KG1 (cell line): ENCODE measurements around the gene SMYD3.
"Not testable (repeated sequence)": the region's sequence is repeated elsewhere in the genome, so short reads cannot be mapped to it uniquely, and the experiment has no call there.

Source experiments
- DNase-seq: peaks from one replicate; lab custom pipeline; 2025; lab: John Stamatoyannopoulos, UW

Gene SMYD3

DNA sequence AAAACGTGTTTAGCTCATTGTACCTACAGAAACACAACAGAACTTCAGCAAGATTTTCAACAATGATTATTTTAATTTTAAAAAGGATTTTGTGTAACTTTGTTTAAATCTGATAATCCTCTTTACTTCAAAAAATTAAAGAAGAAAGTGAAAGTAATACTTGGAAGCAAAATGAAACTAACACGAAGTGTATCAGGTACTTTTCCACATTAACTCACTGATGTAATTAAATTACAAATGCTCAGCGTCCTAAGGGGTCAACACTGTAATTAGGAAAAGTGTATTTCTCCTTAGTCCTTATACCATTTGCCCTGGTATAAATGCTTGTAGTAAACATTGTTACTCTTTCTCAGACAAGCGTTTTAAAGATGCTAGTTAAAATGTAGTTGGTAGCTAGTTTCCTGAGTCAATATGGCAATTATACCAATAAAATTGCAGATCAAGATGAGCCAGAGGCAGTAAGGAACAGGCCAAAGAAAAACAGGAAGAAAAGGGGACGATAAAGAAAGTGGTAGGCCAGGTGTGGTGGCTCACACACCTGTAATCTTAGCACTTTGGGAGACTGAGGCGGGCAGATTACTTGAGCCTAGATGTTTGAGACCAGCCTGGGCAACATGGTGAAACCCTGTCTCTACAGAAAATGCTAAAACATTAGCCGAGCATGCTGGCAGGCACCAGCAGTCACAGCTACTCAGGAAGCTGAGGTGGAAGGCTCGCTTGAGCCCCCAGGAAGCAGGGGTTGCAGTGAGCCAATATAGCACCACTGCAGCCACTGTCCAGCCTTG is 553.0 kb downstream of the SMYD3 start:
- no peak for DNase-seq

DNA sequence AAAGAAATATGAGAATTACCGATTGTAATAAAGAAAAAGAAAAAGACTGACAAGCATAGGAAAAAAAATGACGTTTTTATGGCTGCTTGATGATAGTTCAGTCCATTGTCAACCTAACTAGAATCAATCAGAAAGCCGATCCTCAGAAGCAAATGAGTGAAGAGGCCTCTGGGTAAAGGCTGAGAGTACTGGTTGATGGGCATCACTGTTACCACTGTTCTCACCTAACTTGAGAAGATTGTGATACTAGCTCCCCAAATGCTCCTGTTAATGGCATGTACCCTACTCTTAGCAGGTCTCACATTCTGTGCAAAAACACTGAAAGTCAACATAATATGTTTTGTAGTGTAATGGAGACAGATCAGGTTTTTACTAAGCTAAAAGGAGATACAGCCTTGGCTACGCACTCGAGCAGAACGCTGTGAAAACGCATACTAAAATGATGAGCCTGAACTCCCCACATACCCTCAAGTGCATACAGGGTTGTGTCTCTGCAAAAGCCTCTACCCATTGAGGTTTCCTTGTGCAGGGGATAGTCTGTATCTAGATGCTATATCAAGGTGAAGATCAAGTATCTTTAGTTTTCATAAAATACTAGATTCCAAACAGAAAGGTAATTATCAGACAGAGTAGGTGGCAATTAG is 554.6 kb downstream of the SMYD3 start:
- DNase-seq: no peak

- no peak for DNase-seq
Observed at GRCh38 chr1:245948786-245949185, 558.3 kb downstream of the SMYD3 start.

DNA sequence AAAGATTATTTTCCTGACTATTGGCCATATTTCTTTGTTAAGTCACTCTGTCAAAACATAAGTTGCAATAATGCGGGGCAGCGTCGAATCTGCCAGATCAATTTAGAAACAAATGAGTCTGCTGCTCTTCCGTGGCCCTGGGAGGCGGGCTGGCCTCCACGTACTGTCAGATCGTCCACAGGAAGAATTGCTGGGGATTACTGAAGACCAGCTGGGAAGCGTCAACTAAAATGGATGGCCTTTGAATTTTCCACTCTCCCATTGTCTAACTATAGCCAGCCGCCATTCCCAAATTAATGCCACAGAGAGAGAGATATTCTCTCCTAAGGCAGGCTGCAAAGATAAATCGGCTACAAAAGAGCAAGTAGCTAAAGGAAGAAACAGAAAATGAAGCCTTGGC is 560.2 kb downstream of the SMYD3 start:
- no peak for DNase-seq

GRCh38 chr1:245945136-245945535 is 561.9 kb downstream of the SMYD3 start:
- not testable (repeated sequence) for DNase-seq

GRCh38 chr1:245942856-245943255 is 564.2 kb downstream of the SMYD3 start:
- DNase-seq: no peak

- DNase-seq: not testable (repeated sequence)
Observed at GRCh38 chr1:245941771-245942170, 565.3 kb downstream of the SMYD3 start.

- no peak for DNase-seq
Observed at GRCh38 chr1:245939756-245940345, 567.2 kb downstream of the SMYD3 start.

DNA sequence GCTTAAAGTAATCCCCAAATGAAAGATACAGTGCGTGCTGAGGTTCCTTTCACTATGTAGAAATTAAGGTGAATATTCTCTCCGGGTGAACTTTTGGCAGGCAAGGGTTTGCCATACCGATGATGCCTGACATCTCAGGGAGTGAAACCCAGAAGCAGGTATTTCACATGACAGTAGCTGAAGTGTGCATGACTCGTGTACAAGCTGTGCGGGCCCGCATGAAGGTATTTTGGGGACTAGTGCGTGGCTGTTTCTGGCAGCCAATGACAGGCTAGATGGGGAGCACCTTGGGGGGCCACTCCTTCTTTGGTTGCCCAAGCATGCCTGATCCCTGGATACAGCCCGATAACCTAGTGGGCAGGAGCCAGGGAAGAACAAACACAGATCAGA is 569.0 kb downstream of the SMYD3 start:
- DNase-seq: no peak

DNA sequence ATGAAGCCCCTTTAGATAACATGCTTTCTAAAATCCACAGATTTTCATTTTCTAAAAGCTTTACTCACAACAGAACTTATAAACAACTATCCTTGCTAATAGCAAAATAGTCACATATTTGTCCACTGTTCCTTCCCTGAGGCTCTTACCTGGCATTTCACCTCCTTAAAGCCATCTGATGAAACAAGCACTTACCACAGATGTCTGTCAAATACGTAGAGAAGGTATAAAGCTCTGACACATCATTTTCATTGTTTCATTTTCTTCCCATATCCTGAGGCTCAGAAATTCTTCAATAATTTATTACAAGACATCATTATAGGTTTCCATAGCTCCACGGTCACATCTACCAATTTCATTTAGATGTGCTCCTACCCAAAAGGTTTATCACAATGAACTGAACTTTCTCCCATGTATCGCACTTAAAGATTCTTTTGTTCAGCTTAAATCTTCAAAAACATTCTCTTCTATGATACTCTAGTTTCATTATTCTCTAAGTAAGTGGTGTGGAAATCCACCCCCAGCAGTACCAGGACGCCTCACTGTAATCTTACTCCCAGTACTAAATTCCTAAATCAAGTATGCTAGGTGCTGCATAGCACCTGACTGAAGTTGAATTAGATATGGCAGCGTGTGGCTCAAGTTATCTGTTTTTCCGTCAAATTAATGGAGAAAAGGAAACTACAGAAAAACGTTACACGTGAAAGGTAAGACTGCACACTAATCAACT is 569.6 kb downstream of the SMYD3 start:
- DNase-seq: no peak

DNA sequence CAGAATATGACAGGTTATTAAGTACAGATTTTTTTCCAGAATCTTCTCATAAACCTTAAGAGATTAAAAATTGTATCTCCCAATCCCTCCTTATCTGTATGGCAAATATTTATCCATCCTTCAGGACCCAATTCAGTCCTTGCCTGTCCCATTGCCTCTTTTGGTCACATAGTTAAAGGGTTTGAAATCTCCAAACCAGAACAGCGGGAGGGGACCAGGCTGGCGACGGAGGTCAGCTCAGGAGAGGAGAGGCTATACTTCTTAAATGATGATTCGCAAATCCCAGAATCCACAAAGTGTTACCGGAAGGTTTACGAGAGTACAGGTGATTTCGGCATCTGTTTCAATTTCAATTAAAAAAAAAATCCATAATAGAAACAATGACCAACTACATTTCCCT is 572.7 kb downstream of the SMYD3 start:
- no peak for DNase-seq

GRCh38 chr1:245933431-245934045 is 573.5 kb downstream of the SMYD3 start:
- no peak for DNase-seq

- no peak for DNase-seq
Observed at GRCh38 chr1:245932302-245932972, 574.6 kb downstream of the SMYD3 start.

DNA sequence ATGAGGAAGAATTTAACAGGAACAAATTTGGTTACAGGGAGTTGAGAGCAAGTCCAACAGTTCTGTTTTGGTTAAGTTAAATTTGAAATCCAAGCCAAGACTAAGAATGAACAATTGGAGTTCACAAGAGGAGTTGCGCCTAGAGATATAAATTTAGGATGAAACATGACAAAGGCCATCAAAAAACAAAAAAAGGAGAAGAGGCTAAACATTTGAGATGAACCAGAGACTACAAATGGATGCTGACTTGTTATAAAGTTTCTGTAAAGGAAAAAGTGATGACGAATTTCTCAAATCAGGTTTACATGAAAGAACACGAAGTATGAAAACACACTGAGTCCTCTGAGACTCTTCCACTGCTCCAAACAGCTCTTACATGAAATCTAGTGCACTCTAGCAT is 575.6 kb downstream of the SMYD3 start:
- no peak for DNase-seq

DNA sequence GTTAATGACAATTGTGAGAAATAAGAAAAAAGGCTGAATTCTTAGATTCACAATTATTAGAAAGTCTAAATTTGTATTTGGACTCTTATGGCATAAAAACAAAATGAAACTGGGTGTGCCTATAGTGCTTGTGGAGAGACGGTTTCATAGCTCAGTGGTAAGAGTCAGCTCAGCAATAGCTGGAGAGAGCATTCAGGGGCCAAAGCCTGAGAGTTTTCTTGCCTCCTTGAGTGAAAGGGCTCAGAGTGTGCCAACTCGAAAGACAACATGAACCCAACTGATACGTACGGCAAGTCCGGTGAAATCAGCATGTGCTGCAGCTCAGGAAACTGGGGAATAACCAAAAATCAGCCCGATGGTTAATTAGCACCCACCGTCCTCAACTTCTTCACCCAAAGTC is 577.9 kb downstream of the SMYD3 start:
- no peak for DNase-seq

GRCh38 chr1:245926888-245927287 is 580.2 kb downstream of the SMYD3 start:
- no peak for DNase-seq

- DNase-seq: no peak
Observed at GRCh38 chr1:245923215-245923614, 583.9 kb downstream of the SMYD3 start.

- DNase-seq: no peak
Observed at GRCh38 chr1:245921417-245921816, 585.7 kb downstream of the SMYD3 start.

DNA sequence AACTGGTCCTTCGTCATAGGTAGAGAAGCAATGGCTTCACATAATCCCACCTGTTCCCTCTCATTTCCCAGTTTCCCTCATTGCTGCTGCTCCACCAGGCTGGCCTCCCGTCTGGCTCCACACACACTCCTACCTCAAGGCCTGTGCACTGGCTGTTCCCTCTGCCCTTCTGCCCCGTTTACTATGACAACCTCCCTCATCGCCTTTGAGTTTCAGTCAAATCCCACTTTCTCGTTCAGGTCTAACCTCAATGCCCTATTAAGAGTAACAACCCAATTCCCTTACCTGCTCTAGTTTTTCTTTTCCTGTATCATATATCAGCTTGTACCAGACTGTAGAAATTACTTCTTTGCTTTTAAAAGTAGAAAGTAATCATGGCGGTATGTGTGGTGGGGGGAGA is 589.7 kb downstream of the SMYD3 start:
- no peak for DNase-seq

DNA sequence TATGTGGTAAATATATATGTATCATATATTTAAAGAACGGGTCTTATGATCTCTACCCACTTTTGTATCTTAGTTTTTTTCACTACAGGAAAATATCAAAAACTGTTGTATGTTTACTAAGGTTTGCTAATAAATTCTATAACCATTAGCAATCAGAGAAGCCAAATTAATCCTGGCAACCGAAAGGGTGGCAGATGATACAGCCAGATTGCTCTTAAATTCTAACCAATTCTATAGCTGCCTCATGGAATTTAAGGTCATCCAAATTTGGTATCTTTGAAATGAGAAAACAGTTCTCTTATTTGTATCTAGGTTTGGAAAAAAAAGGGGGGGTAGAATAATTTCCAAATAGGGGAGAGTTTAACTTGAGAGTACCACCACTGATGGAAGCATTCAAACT is 591.2 kb downstream of the SMYD3 start:
- DNase-seq: no peak

- no peak for DNase-seq
Observed at GRCh38 chr1:245915406-245915805, 591.7 kb downstream of the SMYD3 start.

- DNase-seq: no peak
Observed at GRCh38 chr1:245908543-245908942, 598.5 kb downstream of the SMYD3 start.
